Mesenchymal stem cell (in vitro differentiated cells and primary cell): Measurements from ENCODE around the gene MTHFD2L.

ENCODE experiments used
- DNase-seq: peaks from one replicate; pipeline ENCODE4 v3.0.0-alpha.2; 2013
- H2AFZ ChIP-seq: one replicate; pipeline ENCODE4 v1.6.1; 2013; ENCODE audit warnings: low read depth, mild to moderate bottlenecking, control low read depth, inconsistent platforms, low read length, moderate library complexity
- H2AK5ac ChIP-seq: 2 replicates; pipeline ENCODE4 v1.6.1; 2013; ENCODE audit warnings: low read length, moderate library complexity, mild to moderate bottlenecking, inconsistent platforms; ENCODE audit not compliant: severe bottlenecking
- H2BK120ac ChIP-seq: one replicate; pipeline ENCODE4 v1.6.1; 2013; ENCODE audit warnings: low read depth, mild to moderate bottlenecking, inconsistent platforms, low read length, moderate library complexity
- H2BK12ac ChIP-seq, 2 experiments: one replicate each; pipeline ENCODE4 v1.6.1; 2013; ENCODE audit warnings: inconsistent platforms in 2 of 2, low read length in 2 of 2, mild to moderate bottlenecking in 2 of 2, moderate library complexity in 2 of 2, control low read depth in 1 of 2
- H2BK15ac ChIP-seq: one replicate; pipeline ENCODE4 v1.6.1; 2013; ENCODE audit warnings: mild to moderate bottlenecking, low read depth, inconsistent platforms; ENCODE audit not compliant: poor library complexity, severe bottlenecking
- H2BK5ac ChIP-seq: 2 replicates; pipeline ENCODE4 v1.6.1; 2013; ENCODE audit warnings: low read depth, mild to moderate bottlenecking, low read length, control low read depth, inconsistent platforms; ENCODE audit not compliant: poor library complexity, severe bottlenecking
- H3K14ac ChIP-seq, 2 experiments: one replicate each; pipeline ENCODE4 v1.6.1; 2013; ENCODE audit warnings: inconsistent platforms in 2 of 2, low read length in 2 of 2, control low read depth in 1 of 2, mild to moderate bottlenecking in 1 of 2, moderate library complexity in 1 of 2
- H3K18ac ChIP-seq, 2 experiments: one replicate each; pipeline ENCODE4 v1.6.1; 2013; ENCODE audit warnings: inconsistent platforms in 2 of 2, low read length in 2 of 2, control low read depth in 1 of 2, low read depth in 1 of 2, mild to moderate bottlenecking in 1 of 2
- H3K23ac ChIP-seq, 2 experiments: one replicate each; pipeline ENCODE4 v1.6.1; 2013; ENCODE audit warnings: inconsistent platforms in 2 of 2, low read length in 2 of 2, mild to moderate bottlenecking in 2 of 2, moderate library complexity in 2 of 2, control low read depth in 1 of 2
- H3K27ac ChIP-seq: 2 replicates; pipeline ENCODE4 v1.5.1; 2013; ENCODE audit warnings: mild to moderate bottlenecking, moderate library complexity, low read length, control low read depth, inconsistent platforms; ENCODE audit not compliant: poor library complexity, severe bottlenecking
- H3K27me3 ChIP-seq, 2 experiments: 2 replicates each; pipeline versions ENCODE4 v1.6.1 to v1.7.0; 2013; ENCODE audit warnings: low read length in 2 of 2, mild to moderate bottlenecking in 2 of 2, moderate library complexity in 2 of 2, control low read depth in 1 of 2, inconsistent platforms in 1 of 2; ENCODE audit not compliant: control insufficient read depth in 1 of 2, insufficient read depth in 1 of 2
- H3K36me3 ChIP-seq, 2 experiments: 2 replicates each; pipeline versions ENCODE4 v1.6.1 to v1.7.0; 2013; ENCODE audit warnings: low read length in 2 of 2, control low read depth in 1 of 2, inconsistent platforms in 1 of 2, low read depth in 1 of 2, mild to moderate bottlenecking in 1 of 2; ENCODE audit not compliant: insufficient read depth in 2 of 2, control insufficient read depth in 1 of 2
- H3K4ac ChIP-seq, 2 experiments: one replicate each; pipeline ENCODE4 v1.6.1; 2013; ENCODE audit warnings: inconsistent platforms in 2 of 2, low read length in 2 of 2, mild to moderate bottlenecking in 2 of 2, moderate library complexity in 2 of 2, control low read depth in 1 of 2, low read depth in 1 of 2
- H3K4me1 ChIP-seq: 2 replicates; pipeline ENCODE4 v1.6.1; 2013; ENCODE audit warnings: low read depth, low read length, control low read depth; ENCODE audit not compliant: control insufficient read depth, insufficient read depth
- H3K4me2 ChIP-seq: 2 replicates; pipeline ENCODE4 v1.6.1; 2013; ENCODE audit warnings: low read length, mild to moderate bottlenecking, inconsistent platforms; ENCODE audit not compliant: poor library complexity, severe bottlenecking
- H3K4me3 ChIP-seq, 2 experiments: 2 replicates each; pipeline versions ENCODE4 v1.5.1 to v1.7.0; 2013; ENCODE audit warnings: low read length in 2 of 2, mild to moderate bottlenecking in 2 of 2, control low read depth in 1 of 2, low read depth in 1 of 2; ENCODE audit not compliant: insufficient read depth in 1 of 2
- H3K79me1 ChIP-seq: replicated peaks from 2 replicates; pipeline ENCODE4 v1.6.1; 2013; ENCODE audit warnings: mild to moderate bottlenecking, control low read depth, low read length, inconsistent platforms; ENCODE audit not compliant: poor library complexity, severe bottlenecking
- H3K9ac ChIP-seq: 2 replicates; pipeline ENCODE4 v1.7.0; 2013; ENCODE audit warnings: mild to moderate bottlenecking, low read length, moderate library complexity
- H3K9me3 ChIP-seq: 2 replicates; pipeline ENCODE4 v1.7.0; 2013; ENCODE audit warnings: mild to moderate bottlenecking, low read length; ENCODE audit not compliant: control insufficient read depth
- H4K8ac ChIP-seq: one replicate; pipeline ENCODE4 v1.6.1; 2013; ENCODE audit warnings: inconsistent platforms, mild to moderate bottlenecking, low read length, moderate library complexity
- H4K91ac ChIP-seq: one replicate; pipeline ENCODE4 v1.6.1; 2013; ENCODE audit warnings: mild to moderate bottlenecking, low read length, inconsistent platforms
- WGBS: methylation state at CpG from one replicate; pipeline ENCODE4 v1.1.7; 2013; ENCODE audit warnings: mixed read lengths; 5-methylcytosine and 5-hydroxymethylcytosine counted together

Gene MTHFD2L

DNA sequence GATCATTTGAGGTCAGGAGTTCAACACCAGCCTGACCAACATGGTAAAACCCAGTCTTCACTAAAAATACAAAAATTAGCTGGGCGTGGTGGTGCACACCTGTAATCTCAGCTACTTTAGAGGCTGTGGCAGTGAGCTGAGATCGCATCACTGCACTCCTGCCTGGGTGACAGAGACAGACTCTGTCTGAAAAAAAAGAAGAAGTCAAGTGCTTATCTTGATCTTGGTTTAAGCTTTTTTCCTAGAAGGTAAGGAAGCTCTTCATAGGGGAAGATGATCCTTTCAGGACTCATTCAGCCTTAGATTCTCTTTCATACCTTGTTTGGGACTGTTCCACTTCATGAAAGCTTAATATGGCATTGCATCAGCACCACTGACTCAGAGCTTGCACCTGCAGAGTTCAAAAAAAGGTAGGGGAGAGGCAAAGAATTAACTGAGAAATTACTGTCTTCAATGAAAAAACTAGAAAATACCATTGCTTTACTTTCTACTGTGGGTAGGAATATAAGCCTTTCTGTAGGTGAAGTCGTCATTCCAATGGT, 79.6 kb downstream of the MTHFD2L start:
- Histone ChIP-seq H2BK12ac (no peak overlapping the region), H4K91ac (no peak overlapping the region), H3K14ac (no peak overlapping the region), H3K4me3 (no peak overlapping the region), H2BK5ac (no peak overlapping the region), H3K36me3 (no peaks in the 10 kb centered on the region), H2BK15ac (no peak overlapping the region), H3K23ac (no peak overlapping the region), H2AK5ac (no peak overlapping the region), H3K9ac (no peak overlapping the region), H3K27me3 (no peaks in the 10 kb centered on the region), H2BK120ac (no peak overlapping the region), H2AFZ (no peak overlapping the region), H3K27ac (no peak overlapping the region), H3K18ac (no peak overlapping the region), H3K4me1 (no peaks in the 10 kb centered on the region), H3K4ac (no peak overlapping the region), H3K4me2 (no peak overlapping the region), H3K9me3 (no peaks in the 10 kb centered on the region), H4K8ac (no peak overlapping the region), H3K79me1 (no peaks in the 10 kb centered on the region)
- WGBS = 74% methylated on average over 3 of the region's 3 CpGs
- no peak for DNase-seq

DNA sequence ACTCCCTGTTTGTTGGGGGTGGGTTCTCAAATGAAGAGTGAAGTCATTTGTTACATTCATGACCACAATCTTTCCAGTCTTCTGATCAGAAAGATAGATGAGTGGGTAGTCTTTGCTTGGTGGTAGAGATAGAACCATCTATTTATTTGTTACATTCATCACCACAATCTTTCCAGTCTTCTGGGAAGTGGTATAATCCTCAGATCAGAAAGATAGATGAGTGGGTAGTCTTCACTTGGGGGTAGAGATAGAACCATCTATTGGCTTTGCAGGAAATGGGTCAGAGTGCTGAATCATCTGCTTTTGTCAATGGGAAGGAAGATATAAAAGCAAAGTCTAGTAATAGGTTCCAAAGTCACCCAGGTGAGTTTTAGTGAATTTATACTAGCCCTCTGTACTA, 86.1 kb downstream of the MTHFD2L start:
- H3K27ac ChIP-seq = no peak overlapping the region
- H3K9me3 ChIP-seq = no peaks in the 10 kb centered on the region
- no peak overlapping the region for H3K14ac ChIP-seq
- H4K91ac ChIP-seq = no peak overlapping the region
- no peak overlapping the region for H2BK12ac ChIP-seq
- H3K79me1 ChIP-seq = no peaks in the 10 kb centered on the region
- H2AFZ ChIP-seq = no peak overlapping the region
- H3K4me3 ChIP-seq = no peak overlapping the region
- no peaks in the 10 kb centered on the region for H3K36me3 ChIP-seq
- H2BK15ac ChIP-seq = no peak overlapping the region
- no peaks in the 10 kb centered on the region for H3K27me3 ChIP-seq
- no peak overlapping the region for H3K4me2 ChIP-seq
- H2AK5ac ChIP-seq = no peak overlapping the region
- no peaks in the 10 kb centered on the region for H3K4me1 ChIP-seq
- no peak for DNase-seq
- H3K9ac ChIP-seq = no peak overlapping the region
- H3K18ac ChIP-seq = no peak overlapping the region
- H3K4ac ChIP-seq = no peak overlapping the region
- no peak overlapping the region for H4K8ac ChIP-seq
- no peak overlapping the region for H2BK5ac ChIP-seq
- no peak overlapping the region for H3K23ac ChIP-seq
- H2BK120ac ChIP-seq = no peak overlapping the region

DNA sequence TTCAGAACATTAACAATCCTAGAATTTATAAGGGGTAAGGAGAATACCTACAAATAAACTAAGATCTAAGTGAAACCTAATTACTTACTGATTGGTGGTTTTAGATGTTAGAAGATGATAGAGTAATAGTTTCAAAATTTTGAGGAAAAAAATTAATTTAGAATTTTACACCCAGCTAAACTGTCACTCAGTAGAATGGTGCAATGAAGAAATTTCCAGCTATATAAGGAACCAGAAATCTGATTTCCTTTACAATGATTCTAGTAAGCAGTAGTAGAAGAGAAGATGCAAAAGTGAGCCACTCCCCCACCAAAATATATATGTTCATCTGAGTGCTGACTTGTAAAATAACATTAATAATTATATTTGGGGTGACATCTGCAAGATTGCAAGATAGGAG, 95.0 kb downstream of the MTHFD2L start:
- Histone ChIP-seq H2AK5ac (no peak overlapping the region), H4K8ac (no peak overlapping the region), H3K4me3 (peak overlapping the region in 1 of 2 experiments; percentile 27), H2AFZ (no peak overlapping the region), H3K36me3 (peaks cover 0 to 6% of the 10 kb centered on the region in 2 experiments), H3K9ac (no peak overlapping the region), H3K14ac (no peak overlapping the region), H2BK12ac (no peak overlapping the region), H3K4me1 (no peaks in the 10 kb centered on the region), H3K4me2 (no peak overlapping the region), H3K18ac (no peak overlapping the region), H3K9me3 (peaks cover 36% of the 10 kb centered on the region), H3K27ac (no peak overlapping the region), H2BK5ac (no peak overlapping the region), H3K23ac (no peak overlapping the region), H3K27me3 (no peaks in the 10 kb centered on the region), H3K4ac (no peak overlapping the region), H2BK15ac (no peak overlapping the region), H3K79me1 (no peaks in the 10 kb centered on the region), H2BK120ac (no peak overlapping the region), H4K91ac (no peak overlapping the region)
- DNase-seq = no peak

DNA sequence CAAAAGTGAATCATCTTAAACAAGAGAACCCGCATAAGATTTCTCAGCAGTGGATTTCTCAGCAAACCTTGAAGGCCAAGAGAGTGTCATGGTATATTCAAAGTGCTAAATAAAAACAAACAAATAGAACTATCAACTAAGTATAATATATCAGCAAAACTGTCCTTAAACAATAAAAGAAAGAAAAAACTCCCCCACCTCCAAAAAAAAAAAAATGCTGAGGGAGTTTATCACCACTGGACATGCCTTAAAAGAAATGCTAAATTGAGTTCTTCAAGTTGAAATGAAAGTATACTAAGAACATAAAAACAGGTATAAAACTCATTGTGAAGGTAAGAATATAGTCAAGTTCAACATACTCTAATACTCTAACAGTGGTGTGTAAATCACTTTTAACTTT, 96.5 kb downstream of the MTHFD2L start:
- Histone ChIP-seq H3K18ac (no peak overlapping the region), H3K79me1 (no peaks in the 10 kb centered on the region), H4K8ac (no peak overlapping the region), H4K91ac (no peak overlapping the region), H3K4ac (no peak overlapping the region), H3K23ac (no peak overlapping the region), H2BK15ac (no peak overlapping the region), H2BK5ac (no peak overlapping the region), H3K27me3 (no peaks in the 10 kb centered on the region), H2BK120ac (no peak overlapping the region), H3K4me1 (no peaks in the 10 kb centered on the region), H2AFZ (no peak overlapping the region), H3K4me3 (no peak overlapping the region), H3K9ac (no peak overlapping the region), H2BK12ac (no peak overlapping the region), H3K9me3 (peaks cover 36% of the 10 kb centered on the region), H3K14ac (no peak overlapping the region), H3K36me3 (peaks cover 0 to 6% of the 10 kb centered on the region in 2 experiments), H3K4me2 (no peak overlapping the region), H2AK5ac (no peak overlapping the region), H3K27ac (no peak overlapping the region)
- no peak for DNase-seq
- no CpG with 5 or more reads among the region's 1 CpG for WGBS
